GM19193 (cell line): ENCODE data around the gene CD2.

ENCODE experiments used
- POLR2A ChIP-seq: IDR thresholded peaks from 4 replicates; pipeline ENCODE4 v1.6.1; 2011; ENCODE audit not compliant: insufficient read depth, insufficient read length; ENCODE audit errors: extremely low read depth

Gene CD2

GRCh38 chr1:116777831-116778830 is 23.9 kb downstream of the CD2 start:
- no peak for TF ChIP-seq POLR2A

- TF ChIP-seq POLR2A, result no peak
Observed at GRCh38 chr1:116781034-116781433, 26.8 kb downstream of the CD2 start.

DNA sequence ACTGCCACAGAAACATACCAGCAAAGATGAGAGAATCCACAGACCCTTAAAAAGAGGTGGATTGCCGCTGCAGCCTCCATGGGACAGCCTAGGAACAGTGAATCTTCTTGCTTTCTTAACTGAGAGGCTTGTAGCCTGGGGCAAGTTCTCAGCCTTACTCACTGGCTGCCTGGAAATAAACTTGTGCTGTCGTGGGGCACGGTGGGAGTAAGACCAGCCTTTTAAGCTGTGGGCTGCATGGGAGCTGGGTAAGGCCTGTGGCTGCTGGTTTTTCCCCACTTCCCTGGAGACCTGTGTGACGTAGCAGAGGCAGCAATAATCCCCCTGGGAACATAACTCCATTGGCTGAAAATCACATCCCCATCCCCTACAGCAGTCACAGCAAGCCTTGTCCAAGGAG is 30.8 kb downstream of the CD2 start:
- no peak for TF ChIP-seq POLR2A

DNA sequence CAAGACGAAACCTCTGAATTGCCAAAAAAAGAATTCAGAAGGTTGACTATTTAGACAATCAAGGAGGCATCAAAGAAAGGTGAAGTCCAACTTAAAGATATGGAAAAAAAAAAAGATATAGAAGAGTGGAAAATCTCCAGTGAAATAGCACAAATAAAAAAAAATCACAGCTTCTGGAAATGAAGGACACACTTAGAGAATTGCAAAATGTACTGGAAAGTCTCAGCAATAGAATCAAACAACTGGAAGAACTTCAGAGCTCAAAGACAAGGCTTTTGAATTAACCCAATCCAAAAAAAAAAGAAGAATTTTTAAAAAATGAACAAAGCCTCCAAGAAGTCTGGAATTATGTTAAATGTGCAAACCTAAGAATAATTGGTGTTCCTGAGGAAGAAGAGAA is 31.8 kb downstream of the CD2 start:
- no peak for TF ChIP-seq POLR2A

- TF ChIP-seq POLR2A, result no peak
Observed at GRCh38 chr1:116791727-116792126, 37.5 kb downstream of the CD2 start.

DNA sequence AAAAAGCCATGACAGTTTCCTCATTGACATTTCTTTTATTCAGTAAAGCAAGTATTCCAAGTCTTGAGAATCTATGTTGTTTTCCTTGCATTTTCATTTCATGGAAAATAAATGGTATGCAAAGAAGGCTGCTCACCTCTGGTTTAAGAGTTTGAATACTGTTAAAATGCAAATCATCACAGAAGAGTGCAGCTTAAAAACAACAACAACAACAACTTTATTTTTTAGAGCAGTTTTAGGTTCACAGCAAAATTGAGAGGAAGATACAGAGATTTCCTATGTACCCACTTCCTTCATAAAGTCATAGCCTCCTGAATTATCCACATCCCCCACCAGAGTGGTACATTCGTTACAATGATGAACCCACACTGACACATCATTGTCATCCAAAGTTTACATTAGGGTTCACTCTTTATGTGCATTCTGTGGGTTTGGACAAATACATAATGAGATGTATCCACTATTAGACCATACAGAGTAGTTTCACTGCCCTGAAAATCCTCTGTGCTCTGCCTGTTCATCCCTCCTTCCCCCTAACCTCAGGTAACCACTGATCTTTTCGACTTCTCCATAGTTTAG is 39.2 kb downstream of the CD2 start:
- TF ChIP-seq POLR2A, result no peak

GRCh38 chr1:116794371-116794770 is 40.1 kb downstream of the CD2 start:
- TF ChIP-seq POLR2A, result no peak

DNA sequence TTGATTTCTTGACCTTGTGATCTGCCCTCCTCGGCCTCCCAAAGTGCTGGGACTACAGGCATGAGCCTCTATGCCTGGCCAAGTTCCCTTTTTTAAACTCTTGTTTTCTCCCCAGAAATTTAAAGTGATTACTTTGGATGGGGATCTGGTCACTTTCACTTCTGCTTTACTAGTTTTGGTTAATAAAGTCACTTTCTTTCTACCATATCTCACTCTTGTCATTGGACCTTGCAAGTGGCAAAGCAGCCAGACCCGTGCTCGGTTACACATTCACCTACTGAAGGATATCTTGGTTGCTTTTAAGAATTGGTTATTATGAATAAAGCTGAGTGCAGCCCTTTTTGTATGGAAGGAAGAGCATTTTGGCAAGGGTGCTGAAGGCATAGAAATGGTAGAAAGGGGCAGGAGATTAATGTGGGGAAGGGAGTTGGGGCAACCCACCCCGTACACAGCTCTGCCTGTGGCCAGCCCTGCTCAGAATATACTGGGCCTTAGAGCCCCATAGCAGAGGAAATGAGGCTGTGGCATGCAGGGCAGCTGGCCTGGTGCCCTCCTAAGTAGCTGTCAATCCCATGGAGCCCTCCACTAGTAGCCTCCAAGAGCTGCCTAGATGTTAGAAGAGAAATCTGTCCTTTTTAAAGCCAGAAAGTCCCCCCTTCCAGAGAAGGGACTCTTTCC is 40.7 kb downstream of the CD2 start:
- no peak for TF ChIP-seq POLR2A

- TF ChIP-seq POLR2A, result no peak
Observed at GRCh38 chr1:116795482-116795829, 41.2 kb downstream of the CD2 start.

DNA sequence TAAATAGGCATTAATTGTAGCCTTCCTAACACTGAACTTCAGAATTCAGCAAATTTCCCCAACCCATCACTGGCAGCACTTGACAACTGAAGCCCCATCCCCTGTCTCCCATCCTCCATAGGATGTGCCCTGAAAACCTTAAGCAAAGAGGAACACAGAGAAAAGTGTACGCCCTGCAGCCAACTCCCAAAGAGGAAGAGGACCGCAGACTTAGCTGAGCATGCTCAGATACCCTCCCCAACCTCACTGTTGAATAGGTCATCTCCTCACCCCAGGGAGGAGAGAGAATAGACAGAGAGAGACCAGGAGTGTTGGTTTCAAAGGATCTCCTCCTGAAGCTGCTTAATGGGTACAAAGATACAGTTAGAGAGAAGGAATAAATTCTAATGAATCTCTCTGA is 50.5 kb downstream of the CD2 start:
- no peak for TF ChIP-seq POLR2A

DNA sequence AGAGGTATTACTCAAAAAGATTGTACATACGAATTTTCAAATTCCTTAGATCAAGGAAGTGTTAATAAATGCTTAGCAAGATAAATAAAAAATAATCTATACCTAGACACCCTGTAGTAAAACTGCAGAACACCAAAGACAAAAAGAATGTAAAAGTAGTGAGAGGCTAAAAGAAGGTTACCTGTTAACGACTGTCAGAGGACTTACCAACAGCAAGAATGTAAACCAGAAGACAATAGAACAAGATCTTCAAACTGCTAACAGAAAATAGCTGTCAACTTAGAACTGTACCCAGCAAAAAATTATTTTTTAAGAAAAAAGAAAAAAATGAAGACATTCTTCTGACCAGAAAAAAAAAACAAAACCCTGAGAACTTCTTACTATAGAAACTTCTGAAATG is 51.2 kb downstream of the CD2 start:
- no peak for TF ChIP-seq POLR2A

- no peak for TF ChIP-seq POLR2A
Observed at GRCh38 chr1:116806245-116806644, 52.0 kb downstream of the CD2 start.

DNA sequence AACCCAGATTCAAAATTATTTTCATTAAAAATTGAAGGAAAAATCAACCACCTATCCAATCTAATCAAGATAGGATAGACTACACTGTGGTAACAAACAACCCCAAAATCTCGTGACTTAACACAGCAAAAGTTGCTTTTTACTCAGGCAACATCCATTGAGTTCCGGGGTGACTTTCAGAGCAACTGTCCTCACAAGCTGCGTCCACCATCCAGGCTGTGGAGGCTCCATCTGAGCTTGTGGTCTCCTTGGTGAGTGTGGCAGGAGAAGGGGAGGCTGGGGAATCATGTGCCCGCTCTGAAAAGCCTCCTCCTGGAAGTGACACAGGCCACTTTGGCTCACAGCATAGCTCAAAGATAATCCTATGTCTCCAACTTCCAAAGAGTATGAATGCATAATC is 52.4 kb downstream of the CD2 start:
- no peak for TF ChIP-seq POLR2A

- TF ChIP-seq POLR2A, result no peak
Observed at GRCh38 chr1:116807394-116808199, 53.4 kb downstream of the CD2 start.
